IPS-18c (cell line): ENCODE results near the gene CFAP52.
"Not testable (repeated sequence)": the region's sequence is repeated elsewhere in the genome, so short reads cannot be mapped to it uniquely, and the experiment has no call there.

Source experiments
- H3K4me3 ChIP-seq: 2 replicates; pipeline ENCODE4 v1.7.0; 2013; ENCODE audit warnings: low read depth, mild to moderate bottlenecking, low read length, moderate library complexity; ENCODE audit not compliant: insufficient read depth
- H3K9me3 ChIP-seq: one replicate; pipeline ENCODE4 v1.6.1; 2013; ENCODE audit warnings: mild to moderate bottlenecking, low read length, moderate library complexity; ENCODE audit not compliant: control insufficient read depth, insufficient read depth

CFAP52 gene

GRCh38 chr17:9576521-9577372, at the start of gene CFAP52:
Gene CFAP52, plus strand, starts transcription at chr17:9576642. Its CDS starts 54 bp downstream, at chr17:9576696.
- Histone ChIP-seq H3K4me3 (peak within 1 kb of the TSS; percentile 78), H3K9me3 (no peaks in the 10 kb centered on the region)

GRCh38 chr17:9527788-9528187, 48.7 kb upstream of the CFAP52 start:
- Histone ChIP-seq H3K9me3 (no peaks in the 10 kb centered on the region), H3K4me3 (no peak overlapping the region)

- no peak overlapping the region for H3K4me3 ChIP-seq
- H3K9me3 ChIP-seq: no peaks in the 10 kb centered on the region
Measured at GRCh38 chr17:9529033-9529700, 47.3 kb upstream of the CFAP52 start.

- Histone ChIP-seq H3K9me3 (no peaks in the 10 kb centered on the region), H3K4me3 (no peak overlapping the region)
Measured at GRCh38 chr17:9531034-9531433, 45.4 kb upstream of the CFAP52 start.

- H3K9me3 ChIP-seq: no peaks in the 10 kb centered on the region
- no peak overlapping the region for H3K4me3 ChIP-seq
Measured at GRCh38 chr17:9532715-9533114, 43.7 kb upstream of the CFAP52 start.

GRCh38 chr17:9533441-9533840, 43.0 kb upstream of the CFAP52 start:
- no peak overlapping the region for H3K4me3 ChIP-seq
- no peaks in the 10 kb centered on the region for H3K9me3 ChIP-seq

GRCh38 chr17:9536061-9536460, 40.4 kb upstream of the CFAP52 start:
- Histone ChIP-seq H3K9me3 (no peaks in the 10 kb centered on the region), H3K4me3 (no peak overlapping the region)

- Histone ChIP-seq H3K4me3 (no peak overlapping the region), H3K9me3 (no peaks in the 10 kb centered on the region)
Measured at GRCh38 chr17:9537177-9537776, 39.2 kb upstream of the CFAP52 start.

- no peaks in the 10 kb centered on the region for H3K9me3 ChIP-seq
- H3K4me3 ChIP-seq: no peak overlapping the region
Measured at GRCh38 chr17:9538626-9539025, 37.8 kb upstream of the CFAP52 start.

GRCh38 chr17:9541718-9542117, 34.7 kb upstream of the CFAP52 start:
- H3K9me3 ChIP-seq: no peaks in the 10 kb centered on the region

GRCh38 chr17:9544221-9544620, 32.2 kb upstream of the CFAP52 start:
- Histone ChIP-seq H3K9me3 (no peaks in the 10 kb centered on the region), H3K4me3 (no peak overlapping the region)

More at GRCh38 chr17:9541718-9542117, 34.7 kb upstream of the CFAP52 start:
- H3K4me3 ChIP-seq: no peak overlapping the region

- H3K9me3 ChIP-seq: no peaks in the 10 kb centered on the region
- no peak overlapping the region for H3K4me3 ChIP-seq
Measured at GRCh38 chr17:9549215-9549614, 27.2 kb upstream of the CFAP52 start.

GRCh38 chr17:9553181-9553580, 23.3 kb upstream of the CFAP52 start:
- Histone ChIP-seq H3K9me3 (no peaks in the 10 kb centered on the region), H3K4me3 (no peak overlapping the region)

GRCh38 chr17:9553596-9553995, 22.8 kb upstream of the CFAP52 start:
- H3K9me3 ChIP-seq: no peaks in the 10 kb centered on the region

GRCh38 chr17:9554715-9555114, 21.7 kb upstream of the CFAP52 start:
- H3K4me3 ChIP-seq: not testable (repeated sequence)

More at GRCh38 chr17:9553596-9553995, 22.8 kb upstream of the CFAP52 start:
- no peak overlapping the region for H3K4me3 ChIP-seq

GRCh38 chr17:9557161-9557755, 19.2 kb upstream of the CFAP52 start:
- H3K9me3 ChIP-seq: no peaks in the 10 kb centered on the region
- no peak overlapping the region for H3K4me3 ChIP-seq

More at GRCh38 chr17:9554715-9555114, 21.7 kb upstream of the CFAP52 start:
- H3K9me3 ChIP-seq: not testable (repeated sequence)

- Histone ChIP-seq H3K9me3 (no peaks in the 10 kb centered on the region), H3K4me3 (no peak overlapping the region)
Measured at GRCh38 chr17:9557857-9558256, 18.6 kb upstream of the CFAP52 start.
